HuH-7.5 (cell line): ENCODE measurements around the gene NT5DC3.

Experiments
- DNase-seq: peaks from one replicate; pipeline ENCODE4 v3.0.0; 2011; ENCODE audit warnings: low spot score

Gene NT5DC3

DNA sequence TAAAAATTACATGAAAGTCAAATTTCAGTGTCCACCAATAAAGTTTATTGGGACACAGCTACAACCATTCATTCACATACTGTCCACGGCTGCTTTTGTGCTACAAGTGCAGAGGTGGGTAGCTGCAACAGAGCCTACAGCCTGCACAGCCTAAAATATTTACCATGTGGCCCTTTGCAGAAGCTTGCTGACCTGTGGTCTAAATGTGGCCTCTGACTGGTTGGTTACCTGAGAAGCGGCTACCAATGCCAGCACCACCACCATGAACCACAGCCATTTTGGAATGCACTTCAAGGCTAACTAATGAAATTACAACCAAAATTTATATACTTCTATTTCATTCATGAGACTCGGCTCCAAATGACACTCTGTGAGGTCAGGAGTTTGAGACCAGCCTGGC, 58.6 kb downstream of the NT5DC3 start:
- DNase-seq = no peak

DNA sequence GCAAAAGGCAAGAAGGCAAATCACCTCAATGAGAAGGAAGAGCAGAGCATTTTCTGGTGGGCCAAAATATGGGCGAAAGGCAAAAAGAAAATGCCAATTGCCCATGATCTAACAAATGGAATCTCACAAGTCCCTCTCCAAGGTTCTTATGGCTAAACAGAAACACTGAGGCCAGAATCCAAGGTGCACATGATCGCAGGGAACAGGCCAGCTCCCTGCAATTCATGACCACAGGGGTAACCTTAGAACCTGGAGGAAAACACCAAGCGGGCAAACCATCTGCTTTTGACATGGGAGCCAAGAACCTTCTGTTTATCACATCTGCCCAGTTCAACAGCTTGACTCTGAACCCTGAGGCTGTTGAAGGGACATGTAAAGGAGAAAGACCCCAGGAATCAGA, 60.0 kb downstream of the NT5DC3 start:
- no peak for DNase-seq

GRCh38 chr12:103780093-103780440, 61.0 kb downstream of the NT5DC3 start:
- no peak for DNase-seq

GRCh38 chr12:103779410-103780092, 61.5 kb downstream of the NT5DC3 start:
- DNase-seq = no peak

GRCh38 chr12:103778781-103779180, 62.3 kb downstream of the NT5DC3 start:
- DNase-seq = no peak

DNA sequence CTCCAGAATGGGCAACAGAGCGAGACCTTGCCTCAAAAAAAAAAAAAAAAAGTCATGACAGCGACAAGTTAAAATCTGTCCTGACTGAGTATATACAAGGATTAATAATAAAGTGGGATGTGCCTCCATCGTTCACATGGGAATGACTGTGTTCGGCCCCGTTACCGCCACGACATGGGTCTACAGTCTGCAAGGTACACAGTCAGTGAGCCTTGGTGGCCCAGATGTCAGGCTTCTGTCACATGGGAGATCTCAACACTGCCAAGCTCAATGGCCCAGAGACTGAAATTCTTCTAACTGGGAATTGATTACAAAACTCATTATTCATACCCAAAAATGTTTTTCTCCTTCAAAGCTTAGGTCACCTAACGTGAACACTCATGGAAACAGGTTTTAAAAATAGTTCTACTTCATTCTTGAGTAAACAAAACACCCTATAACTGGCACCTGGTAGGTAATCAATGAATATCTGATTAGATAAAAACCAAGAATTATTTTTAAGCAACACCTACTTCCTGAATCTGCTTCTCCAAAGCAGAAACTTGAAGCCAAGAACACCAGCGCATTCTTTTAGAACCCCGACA, 66.0 kb downstream of the NT5DC3 start:
- DNase-seq = no peak

DNA sequence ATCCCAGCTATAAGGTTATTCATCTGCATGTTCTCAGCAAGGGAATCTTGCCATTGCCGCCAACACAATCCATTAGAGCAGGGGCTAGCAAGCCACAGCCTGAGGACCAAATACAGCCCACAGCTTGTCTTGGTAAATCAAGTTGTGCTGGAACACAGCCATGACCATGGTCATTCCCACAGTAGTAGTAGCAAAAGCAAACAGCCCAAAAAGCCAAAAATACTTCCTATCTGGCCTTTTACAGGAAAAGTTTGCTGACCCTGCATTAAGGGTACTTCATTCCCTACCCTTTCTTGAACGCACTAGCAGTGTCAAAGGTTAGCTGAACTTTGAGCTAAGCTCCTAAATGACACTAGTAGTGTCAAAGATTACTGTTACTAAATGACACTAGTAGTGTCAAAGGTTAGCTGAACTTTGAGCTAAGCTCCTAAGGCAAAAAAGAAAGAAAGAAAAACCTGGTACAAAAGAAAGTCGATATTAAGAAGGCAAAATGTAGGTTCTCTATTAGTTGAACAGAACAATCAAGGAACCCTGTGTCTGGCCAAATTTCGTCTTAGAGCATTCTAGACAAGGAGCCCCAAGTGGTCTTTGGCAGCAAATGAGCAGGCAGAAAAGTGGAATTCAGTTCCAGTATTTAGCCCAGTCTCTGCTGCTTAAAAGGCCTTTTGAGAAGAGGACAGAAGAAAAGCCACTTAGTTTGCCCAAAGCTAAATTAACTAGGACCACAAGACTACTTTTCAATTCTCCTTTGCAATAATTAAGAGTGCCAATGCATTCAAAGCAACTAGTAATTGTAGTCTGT, 67.7 kb downstream of the NT5DC3 start:
- DNase-seq = no peak

- no peak for DNase-seq
These were observed 68.5 kb downstream of the NT5DC3 start for GRCh38 chr12:103772367-103773108.

DNA sequence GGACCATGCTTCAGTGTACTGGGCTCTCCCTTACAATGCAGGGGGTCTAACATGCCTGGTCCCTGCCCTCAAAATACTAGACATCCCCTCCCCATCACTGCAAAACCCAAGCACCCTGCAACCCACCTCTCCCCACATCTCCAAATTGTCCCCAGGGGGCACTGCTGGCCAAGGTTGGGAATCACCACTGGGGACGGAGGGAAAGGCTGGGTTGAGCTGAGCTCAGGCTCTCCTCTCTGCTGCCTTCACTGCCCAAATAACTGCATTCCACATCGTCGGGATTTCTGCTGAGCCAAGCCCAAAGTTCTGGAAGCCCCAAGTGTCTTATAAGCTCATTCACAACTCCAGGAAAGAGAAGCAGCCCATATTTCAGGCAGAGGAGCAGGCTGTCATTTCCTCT, 69.6 kb downstream of the NT5DC3 start:
- DNase-seq = peak; percentile 58

GRCh38 chr12:103769240-103769945, 71.6 kb downstream of the NT5DC3 start:
- DNase-seq = no peak

DNA sequence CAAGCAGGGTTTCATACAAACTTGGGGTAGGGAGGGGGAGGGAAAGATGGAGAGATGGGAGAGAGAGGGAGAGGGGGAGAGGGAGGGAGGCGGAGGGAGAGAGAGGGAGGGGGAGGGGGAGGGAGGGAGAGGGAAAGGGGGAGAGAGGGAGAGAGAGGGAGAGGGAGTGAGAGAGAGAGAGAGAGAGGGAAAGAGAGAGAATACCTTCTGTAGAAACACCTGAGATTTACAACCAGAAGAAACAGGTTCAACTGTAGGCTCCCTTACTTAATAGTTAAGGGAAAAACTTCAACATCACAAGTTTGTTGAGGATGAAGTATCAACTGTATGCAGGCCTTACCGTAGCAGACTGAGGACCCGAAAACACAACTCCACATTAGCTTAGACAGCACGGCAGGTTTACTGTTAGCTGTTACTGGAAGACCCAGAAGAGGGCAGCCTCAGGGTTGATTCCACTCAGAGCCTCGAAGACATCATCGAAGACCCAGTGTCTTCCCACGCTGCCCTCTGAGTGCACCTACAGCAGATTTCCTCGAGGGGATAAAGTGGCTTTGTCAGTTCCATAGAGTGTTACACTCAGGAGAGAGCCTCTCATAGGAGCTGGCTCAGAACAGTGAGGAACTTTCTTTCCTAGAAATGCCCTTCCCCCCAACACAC, 72.4 kb downstream of the NT5DC3 start:
- no peak for DNase-seq

DNA sequence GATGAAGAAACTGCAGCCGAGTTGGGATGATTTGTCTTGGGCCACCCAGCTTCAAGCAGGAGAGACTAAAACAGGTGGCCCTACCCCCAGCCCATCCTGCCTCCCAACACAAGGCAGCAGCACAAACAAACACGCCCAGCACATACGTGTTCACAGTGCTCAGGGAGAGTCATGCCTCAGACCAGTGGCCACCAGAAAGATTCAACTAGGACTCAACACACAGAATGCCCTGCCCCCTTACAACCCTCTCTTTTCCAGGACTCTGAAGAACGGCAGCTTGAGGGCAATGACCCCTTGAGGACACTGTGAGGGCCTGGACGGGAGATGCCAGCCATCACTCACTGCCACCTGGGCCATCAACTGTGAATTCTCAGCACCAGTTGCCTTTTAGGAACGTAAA, 75.0 kb downstream of the NT5DC3 start:
- DNase-seq = no peak

DNA sequence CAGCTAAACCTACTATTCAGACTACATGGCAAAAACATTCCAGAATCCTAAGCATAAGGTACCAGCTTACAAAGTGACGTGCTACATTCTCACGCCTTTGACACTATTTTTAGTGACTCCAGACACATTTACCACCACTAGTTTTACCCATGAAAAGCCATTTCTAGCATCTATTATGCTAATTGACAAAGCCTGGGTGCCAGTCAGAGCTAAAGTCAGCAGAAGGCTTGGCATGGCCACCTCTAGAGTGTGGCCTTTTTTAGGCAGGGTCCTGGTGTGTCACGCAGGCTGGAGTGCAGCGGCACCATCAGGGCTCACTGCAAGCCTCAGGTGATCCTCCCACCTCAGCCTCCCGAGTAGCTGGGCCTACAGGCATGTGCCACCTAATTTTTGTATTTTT, 75.7 kb downstream of the NT5DC3 start:
- DNase-seq = no peak

DNA sequence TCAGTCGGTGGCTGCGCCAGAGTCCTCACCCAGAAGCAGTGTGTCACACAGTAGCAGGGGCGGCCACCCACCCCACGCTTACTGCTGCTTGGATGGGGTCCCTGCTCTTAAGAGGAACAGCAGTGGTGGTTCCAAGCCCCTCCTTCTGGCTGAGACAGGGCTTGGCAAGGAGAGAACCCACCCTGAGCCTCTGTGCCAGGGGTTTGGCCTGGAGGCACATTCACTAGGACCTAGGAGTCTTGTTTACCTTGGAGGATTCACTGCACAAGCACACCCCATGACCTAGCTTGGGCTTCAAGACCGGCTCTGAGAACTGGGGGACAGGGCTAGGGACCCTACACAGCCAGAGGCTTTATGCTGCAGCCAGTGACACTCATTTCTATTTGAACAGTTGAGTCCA, 78.6 kb downstream of the NT5DC3 start:
- DNase-seq = no peak

- no peak for DNase-seq
These were observed 82.5 kb downstream of the NT5DC3 start for GRCh38 chr12:103758310-103759089.

DNA sequence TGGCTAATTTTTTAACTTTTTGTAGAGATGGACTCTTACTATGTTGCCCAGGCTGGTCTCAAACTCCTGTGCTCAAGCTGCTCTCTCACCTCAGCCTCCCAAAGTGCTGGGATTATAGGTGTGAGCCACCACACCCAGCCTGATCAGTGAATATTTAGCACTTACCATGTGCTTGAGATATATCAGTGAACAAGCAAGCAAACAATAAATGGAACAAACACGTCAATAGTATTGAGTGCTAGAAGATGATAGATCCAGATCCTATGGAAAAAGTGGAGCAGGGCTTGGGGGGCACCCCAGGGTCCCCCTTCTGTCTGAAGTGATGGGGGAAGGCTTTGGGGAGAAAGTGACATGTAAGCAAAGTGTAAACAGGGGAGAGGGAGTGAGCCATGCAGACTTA, 83.8 kb downstream of the NT5DC3 start:
- no peak for DNase-seq

DNA sequence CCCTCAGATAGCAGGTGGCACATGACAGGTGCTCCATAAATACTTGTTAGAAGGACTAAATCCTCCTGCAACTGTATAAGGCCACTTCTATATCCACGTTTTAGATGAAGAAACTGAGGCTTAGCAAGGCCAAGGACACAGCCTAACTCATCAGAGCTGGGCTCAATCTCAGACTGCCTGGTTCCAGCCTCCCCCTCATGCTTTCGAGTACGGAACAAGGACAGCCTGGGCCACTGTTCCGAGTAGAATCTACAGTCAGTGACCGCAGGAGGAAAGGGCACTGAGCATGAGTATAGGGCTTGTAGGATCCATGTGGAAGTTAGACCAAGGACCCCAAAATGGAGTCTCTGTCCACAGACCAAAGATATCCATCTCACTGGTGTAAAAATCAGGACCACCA, 84.6 kb downstream of the NT5DC3 start:
- no peak for DNase-seq

DNA sequence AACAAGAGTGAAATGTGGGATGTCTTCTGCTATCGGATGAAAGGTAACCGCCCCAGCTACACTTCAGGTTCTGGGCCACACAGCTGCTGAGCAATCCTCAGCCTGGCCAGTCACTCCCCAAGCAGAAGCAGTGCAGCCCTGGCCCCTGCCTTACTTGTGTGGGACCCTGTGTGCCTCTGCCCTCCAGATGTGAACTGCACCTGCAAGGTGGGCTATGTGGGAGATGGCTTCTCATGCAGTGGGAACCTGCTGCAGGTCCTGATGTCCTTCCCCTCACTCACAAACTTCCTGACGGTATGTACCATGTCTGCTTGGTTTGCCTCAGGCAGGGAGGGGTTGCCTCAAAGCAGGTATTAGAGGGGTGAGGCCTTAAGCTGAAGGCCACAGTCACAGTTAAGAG, 85.6 kb downstream of the NT5DC3 start:
- no peak for DNase-seq

GRCh38 chr12:103751600-103751999, 89.4 kb downstream of the NT5DC3 start:
- no peak for DNase-seq

GRCh38 chr12:103751171-103751570, 89.9 kb downstream of the NT5DC3 start:
- DNase-seq = peak; percentile 27

DNA sequence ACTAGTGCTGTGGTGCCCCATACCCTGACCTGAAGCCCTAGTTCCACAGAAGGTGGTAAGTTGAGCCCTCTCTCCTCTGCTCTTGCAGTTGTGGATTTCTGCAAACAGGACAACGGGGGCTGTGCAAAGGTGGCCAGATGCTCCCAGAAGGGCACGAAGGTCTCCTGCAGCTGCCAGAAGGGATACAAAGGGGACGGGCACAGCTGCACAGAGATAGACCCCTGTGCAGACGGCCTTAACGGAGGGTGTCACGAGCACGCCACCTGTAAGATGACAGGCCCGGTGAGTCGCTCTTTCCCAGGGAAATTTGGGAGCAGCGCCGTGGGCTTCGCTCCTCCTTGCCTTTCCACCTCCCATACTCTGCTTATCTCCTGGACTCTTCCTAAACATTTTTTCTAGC, 92.2 kb downstream of the NT5DC3 start:
- no peak for DNase-seq
